Measurements from ENCODE around the gene CLEC4D.
"Not testable (repeated sequence)": the region's sequence is repeated elsewhere in the genome, so short reads cannot be mapped to it uniquely, and the experiment has no call there.

The CLEC4D gene

GRCh38 chr12:8537820-8538219, 24.5 kb downstream of the CLEC4D start:
- not testable (repeated sequence) for DNase-seq (ENCODE audit: low spot score)

GRCh38 chr12:8540831-8541230, 27.5 kb downstream of the CLEC4D start, which contains the start of gene CLEC4E:
Gene CLEC4E (minus strand): TSS chr12:8540905. CDS start chr12:8540797, 108 bp downstream.
- not testable (repeated sequence) for DNase-seq (ENCODE audit: low spot score)

GRCh38 chr12:8541562-8541961, 28.3 kb downstream of the CLEC4D start:
- no peak for DNase-seq (ENCODE audit: low spot score)

GRCh38 chr12:8544295-8544694, 31.0 kb downstream of the CLEC4D start:
- peak; percentile 69 for DNase-seq (ENCODE audit: low spot score)

GRCh38 chr12:8546591-8546990, 33.3 kb downstream of the CLEC4D start:
- DNase-seq (ENCODE audit: low spot score) = no peak

- DNase-seq (ENCODE audit: low spot score) = no peak
These were observed 34.3 kb downstream of the CLEC4D start for GRCh38 chr12:8547645-8548044.

GRCh38 chr12:8548192-8548591, 34.9 kb downstream of the CLEC4D start:
- no peak for DNase-seq (ENCODE audit: low spot score)

- DNase-seq (ENCODE audit: low spot score) = no peak
These were observed 36.1 kb downstream of the CLEC4D start for GRCh38 chr12:8549381-8549780.

GRCh38 chr12:8553088-8553627, 39.9 kb downstream of the CLEC4D start:
- DNase-seq (ENCODE audit: low spot score) = no peak

- no peak for DNase-seq (ENCODE audit: low spot score)
These were observed 41.3 kb downstream of the CLEC4D start for GRCh38 chr12:8554451-8555195.

GRCh38 chr12:8556531-8557097, 43.3 kb downstream of the CLEC4D start:
- DNase-seq (ENCODE audit: low spot score) = no peak

GRCh38 chr12:8559676-8560075, 46.4 kb downstream of the CLEC4D start:
- DNase-seq (ENCODE audit: low spot score) = no peak

- DNase-seq (ENCODE audit: low spot score) = no peak
These were observed 47.7 kb downstream of the CLEC4D start for GRCh38 chr12:8561011-8561410.

GRCh38 chr12:8562310-8562709, 49.0 kb downstream of the CLEC4D start:
- DNase-seq (ENCODE audit: low spot score) = no peak

GRCh38 chr12:8563356-8563755, 50.1 kb downstream of the CLEC4D start:
- no peak for DNase-seq (ENCODE audit: low spot score)

- DNase-seq (ENCODE audit: low spot score) = no peak
These were observed 51.4 kb downstream of the CLEC4D start for GRCh38 chr12:8564656-8565055.

GRCh38 chr12:8566052-8566451, 52.7 kb downstream of the CLEC4D start:
- not testable (repeated sequence) for DNase-seq (ENCODE audit: low spot score)

- no peak for DNase-seq (ENCODE audit: low spot score)
These were observed 53.2 kb downstream of the CLEC4D start for GRCh38 chr12:8566525-8566924.
